ENCODE results near the gene VTI1A. TPM values are rescaled to one million over a fixed set of nuclear protein-coding genes. Genes with fewer than 3 reads are reported as not detected.

The VTI1A gene
- total RNA-seq, 1 experiment from 2014 or later: 22.0 TPM

GRCh38 chr10:112756235-112756527 is 309.2 kb downstream of the VTI1A start:
- H3K9ac ChIP-seq (ENCODE audit: extremely low read depth, insufficient read length, low read length): no peak overlapping the region
- no peak overlapping the region for H4K91ac ChIP-seq (ENCODE audit: insufficient read length, low read depth, low read length)
- no peaks in the 10 kb centered on the region for H3K79me1 ChIP-seq (ENCODE audit: insufficient read depth, low read depth, low read length, poor library complexity, severe bottlenecking)
- H2BK5ac ChIP-seq (ENCODE audit: insufficient read length, low read length): no peak overlapping the region
- H3K27me3 ChIP-seq (ENCODE audit: insufficient read depth, low read length): no peaks in the 10 kb centered on the region
- H2BK12ac ChIP-seq (ENCODE audit: insufficient read length, low read depth, low read length): no peak overlapping the region
- no peak overlapping the region for H2BK15ac ChIP-seq (ENCODE audit: low read depth, low read length)
- no peak overlapping the region for H3K18ac ChIP-seq (ENCODE audit: insufficient read length, low read depth, low read length)
- H2AFZ ChIP-seq (ENCODE audit: low read length): no peak overlapping the region
- Mint-ChIP-seq H3K27me3 (ENCODE audit: low read depth) (no peaks in the 10 kb centered on the region), H3K36me3 (ENCODE audit: insufficient read depth in 1 of 3, low read depth in 3 of 3) (no peaks in the 10 kb centered on the region; a peak in 1 of 7 replicates), H3K27ac (no peak overlapping the region), H3K4me3 (no peak overlapping the region), H3K4me1 (peaks cover 24 to 25% of the 10 kb centered on the region in 2 experiments), H3K9me3 (no peaks in the 10 kb centered on the region)
- H2AK5ac ChIP-seq (ENCODE audit: insufficient read length, low read length): no peak overlapping the region
- H3K79me2 ChIP-seq (ENCODE audit: insufficient read depth, low read length): no peaks in the 10 kb centered on the region
- no peaks in the 10 kb centered on the region for H3K9me3 ChIP-seq (ENCODE audit: control insufficient read depth, low read depth, low read length)
- no peak overlapping the region for H3K23ac ChIP-seq (ENCODE audit: insufficient read length, low read depth, low read length)
- TF ChIP-seq CTCF (conservative IDR thresholded peaks at IDR 0.05): no peak
- H3K27ac ChIP-seq (ENCODE audit: insufficient read length, low read depth, low read length): no peak overlapping the region
- H2BK20ac ChIP-seq (ENCODE audit: low read depth, low read length, poor library complexity, severe bottlenecking): no peak overlapping the region
- H3K4ac ChIP-seq (ENCODE audit: low read depth, low read length): no peak overlapping the region
- H4K20me1 ChIP-seq (ENCODE audit: control insufficient read depth, insufficient read depth, insufficient read length): no peaks in the 10 kb centered on the region
- no peak overlapping the region for H4K5ac ChIP-seq (ENCODE audit: insufficient read length, low read depth, low read length)
- WGBS (ENCODE audit: extremely low coverage, insufficient read length, low lambda C conversion rate): no CpG with 5 or more reads among the region's 7 CpGs
- DNase-seq: no peak
- no peak overlapping the region for H2BK120ac ChIP-seq (ENCODE audit: low read depth, low read length, poor library complexity, severe bottlenecking)
- H4K8ac ChIP-seq (replicated peaks; ENCODE audit: insufficient read length, low read depth, low read length): no peak overlapping the region
- no peak overlapping the region for H3K14ac ChIP-seq (ENCODE audit: insufficient read depth, low read length)
- H3T11ph ChIP-seq (ENCODE audit: low read length): no peak overlapping the region
- peaks cover 2% of the 10 kb centered on the region; the same call in 1 of the 2 replicates for H3K4me1 ChIP-seq (ENCODE audit: insufficient read depth, low read length)
- H3K4me2 ChIP-seq (ENCODE audit: insufficient read depth, insufficient read length, low read length): no peak overlapping the region
- no peaks in the 10 kb centered on the region for H3K23me2 ChIP-seq (ENCODE audit: insufficient read length, low read depth, low read length, poor library complexity, severe bottlenecking)
- H3K56ac ChIP-seq (ENCODE audit: insufficient read length, low read depth, low read length): no peak overlapping the region

Data from H9 (cell line).